Stomach (tissue), 4 donors: Measurements from ENCODE around the gene PHYHD1.

ENCODE experiments used
- POLR2A ChIP-seq, 4 donors: fragments of 450-650 bp; IDR thresholded peaks; one replicate each; pipeline ENCODE4 v1.6.1; 2016; ENCODE audit warnings: antibody characterized with exemption in 4 of 4, control low read depth in 2 of 4, mild to moderate bottlenecking in 1 of 4, moderate library complexity in 1 of 4
- TF ChIP-seq, protein P1 (sequence below), 7 experiments: fragments of 450-650 bp in 4 of 7; fragments of 200-600 bp in 3 of 7; sonication (generic) in 3 of 7; IDR thresholded peaks; one replicate each; pipeline ENCODE4 v1.5.1; 2016 to 2019; ENCODE audit warnings: antibody characterized with exemption in 7 of 7, control low read depth in 2 of 7, mild to moderate bottlenecking in 1 of 7

- TF ChIP-seq, protein P1, sequence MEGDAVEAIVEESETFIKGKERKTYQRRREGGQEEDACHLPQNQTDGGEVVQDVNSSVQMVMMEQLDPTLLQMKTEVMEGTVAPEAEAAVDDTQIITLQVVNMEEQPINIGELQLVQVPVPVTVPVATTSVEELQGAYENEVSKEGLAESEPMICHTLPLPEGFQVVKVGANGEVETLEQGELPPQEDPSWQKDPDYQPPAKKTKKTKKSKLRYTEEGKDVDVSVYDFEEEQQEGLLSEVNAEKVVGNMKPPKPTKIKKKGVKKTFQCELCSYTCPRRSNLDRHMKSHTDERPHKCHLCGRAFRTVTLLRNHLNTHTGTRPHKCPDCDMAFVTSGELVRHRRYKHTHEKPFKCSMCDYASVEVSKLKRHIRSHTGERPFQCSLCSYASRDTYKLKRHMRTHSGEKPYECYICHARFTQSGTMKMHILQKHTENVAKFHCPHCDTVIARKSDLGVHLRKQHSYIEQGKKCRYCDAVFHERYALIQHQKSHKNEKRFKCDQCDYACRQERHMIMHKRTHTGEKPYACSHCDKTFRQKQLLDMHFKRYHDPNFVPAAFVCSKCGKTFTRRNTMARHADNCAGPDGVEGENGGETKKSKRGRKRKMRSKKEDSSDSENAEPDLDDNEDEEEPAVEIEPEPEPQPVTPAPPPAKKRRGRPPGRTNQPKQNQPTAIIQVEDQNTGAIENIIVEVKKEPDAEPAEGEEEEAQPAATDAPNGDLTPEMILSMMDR (IDR thresholded peaks at IDR 0.05): no peak
- no peak for TF ChIP-seq POLR2A (IDR thresholded peaks at IDR 0.05)
Observed at GRCh38 chr9:128885376-128885775, 35.4 kb upstream of the PHYHD1 start.
